ENCODE results near the gene APOL6. TPM values are rescaled to one million over a fixed set of nuclear protein-coding genes. Genes with fewer than 3 reads are reported as not detected.

Gene APOL6
- polyA plus RNA-seq, 1 donor (not counting 4 experiments of a cell fraction or from before 2014, with no cell fraction given): 4.2 TPM

DNA sequence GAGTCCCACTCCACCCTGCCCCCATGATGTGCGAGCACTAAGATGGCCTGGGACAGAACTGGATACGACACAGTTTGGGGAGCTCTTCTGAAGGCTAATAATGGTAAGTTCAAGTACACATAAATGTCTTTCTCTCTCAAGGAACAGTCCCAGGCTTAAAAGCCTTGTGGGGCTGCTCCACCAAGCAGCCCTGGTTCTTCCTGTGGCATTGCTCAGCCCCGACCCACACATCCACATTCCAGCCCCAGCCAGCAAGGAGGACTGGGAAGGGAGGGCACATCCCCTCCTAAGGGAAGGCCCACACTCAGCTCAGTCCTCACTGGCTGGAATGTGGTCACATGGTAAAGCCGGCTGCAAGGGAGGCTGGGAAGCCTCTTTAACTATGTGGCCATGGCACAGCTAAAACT, 17.9 kb upstream of the APOL6 start:
- H3K27me3 ChIP-seq (ENCODE audit: control insufficient read depth, extremely low read depth, insufficient read depth, low read length): no peaks in the 10 kb centered on the region
- H2AFZ ChIP-seq (ENCODE audit: control insufficient read depth, low read length): no peak overlapping the region
- peak overlapping the region; percentile 32 for H3K27ac ChIP-seq (ENCODE audit: control insufficient read depth, insufficient read depth, low read length)
- no peak overlapping the region for H3K4me2 ChIP-seq (ENCODE audit: control insufficient read depth, extremely low read depth, insufficient read depth, low read depth, low read length)
- H3K36me3 ChIP-seq (ENCODE audit: control insufficient read depth in 2 of 2, extremely low read depth in 1 of 2, insufficient read depth in 2 of 2, low read length in 2 of 2): no peaks in the 10 kb centered on the region
- H3K9me3 ChIP-seq (ENCODE audit: control insufficient read depth, low read depth, low read length): no peaks in the 10 kb centered on the region
- no peak overlapping the region for H3K9ac ChIP-seq (ENCODE audit: control insufficient read depth, extremely low read depth, insufficient read depth, low read length)
- no peaks in the 10 kb centered on the region for H3K79me2 ChIP-seq (ENCODE audit: control insufficient read depth, insufficient read depth, low read length)
- H3K4me1 ChIP-seq (ENCODE audit: control insufficient read depth, extremely low read depth, insufficient read depth, low read length): peaks cover 24% of the 10 kb centered on the region
- dilution Hi-C loops (cut with MboI; ENCODE audit: extremely low pct_ligation_motif_present, low sequenced_read_pairs): no loop called here
- H3K9me1 ChIP-seq (ENCODE audit: control insufficient read depth, extremely low read depth, insufficient read depth, low read length): no peaks in the 10 kb centered on the region
- no peak for FAIRE-seq
- peak; percentile 28 for DNase-seq (ENCODE audit: low read depth, low spot score)
- no peak overlapping the region for H3K4me3 ChIP-seq (ENCODE audit: control insufficient read depth in 2 of 3, extremely low read depth in 1 of 3, insufficient read depth in 2 of 3, low read depth in 1 of 3, low read length in 3 of 3)
- H4K20me1 ChIP-seq (ENCODE audit: control insufficient read depth, extremely low read depth, insufficient read depth, low read length): no peaks in the 10 kb centered on the region
- no peak for TF ChIP-seq EZH2 (IDR thresholded peaks at IDR 0.05; ENCODE audit: low read length)
- no peak for TF ChIP-seq CTCF (optimal IDR thresholded peaks at IDR 0.05 in 1 of 3, IDR thresholded peaks at IDR 0.05 in 1 of 3, conservative IDR thresholded peaks at IDR 0.05 in 1 of 3; ENCODE audit: extremely low read depth in 1 of 3, insufficient read depth in 2 of 3, low read length in 3 of 3)

DNA sequence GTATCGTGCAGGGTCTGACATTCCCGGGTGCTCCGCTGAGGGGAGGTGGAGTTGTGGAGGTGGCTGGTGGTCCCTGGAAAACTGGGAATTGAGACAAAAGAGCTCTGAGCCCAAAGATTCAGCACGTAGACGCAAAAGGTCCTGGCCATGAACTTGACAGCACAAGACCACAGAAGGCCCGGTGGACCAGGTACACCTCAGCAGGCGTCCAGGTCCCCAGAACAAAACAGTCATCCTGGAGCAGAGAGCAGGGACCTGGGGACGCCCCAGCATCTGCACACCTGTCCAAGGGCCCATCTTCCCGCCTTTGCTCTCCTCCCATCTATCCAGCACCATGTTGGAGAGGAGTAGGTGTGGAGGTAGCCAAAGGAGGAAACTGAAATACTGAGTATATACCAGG, 17.4 kb upstream of the APOL6 start:
- Histone ChIP-seq H3K27ac (ENCODE audit: control insufficient read depth, insufficient read depth, low read length) (no peak overlapping the region), H3K9ac (ENCODE audit: control insufficient read depth, extremely low read depth, insufficient read depth, low read length) (no peak overlapping the region), H3K79me2 (ENCODE audit: control insufficient read depth, insufficient read depth, low read length) (no peaks in the 10 kb centered on the region), H3K36me3 (ENCODE audit: control insufficient read depth in 2 of 2, extremely low read depth in 1 of 2, insufficient read depth in 2 of 2, low read length in 2 of 2) (no peaks in the 10 kb centered on the region), H3K4me2 (ENCODE audit: control insufficient read depth, extremely low read depth, insufficient read depth, low read depth, low read length) (no peak overlapping the region), H4K20me1 (ENCODE audit: control insufficient read depth, extremely low read depth, insufficient read depth, low read length) (no peaks in the 10 kb centered on the region), H2AFZ (ENCODE audit: control insufficient read depth, low read length) (no peak overlapping the region), H3K9me1 (ENCODE audit: control insufficient read depth, extremely low read depth, insufficient read depth, low read length) (no peaks in the 10 kb centered on the region), H3K9me3 (ENCODE audit: control insufficient read depth, low read depth, low read length) (no peaks in the 10 kb centered on the region), H3K4me1 (ENCODE audit: control insufficient read depth, extremely low read depth, insufficient read depth, low read length) (peaks cover 24% of the 10 kb centered on the region), H3K27me3 (ENCODE audit: control insufficient read depth, extremely low read depth, insufficient read depth, low read length) (no peaks in the 10 kb centered on the region), H3K4me3 (ENCODE audit: control insufficient read depth in 2 of 3, extremely low read depth in 1 of 3, insufficient read depth in 2 of 3, low read depth in 1 of 3, low read length in 3 of 3) (no peak overlapping the region)
- DNase-seq (ENCODE audit: low read depth, low spot score) (no peak), FAIRE-seq (no peak)
- dilution Hi-C loops (cut with MboI; ENCODE audit: extremely low pct_ligation_motif_present, low sequenced_read_pairs): no loop called here
- TF ChIP-seq EZH2 (IDR thresholded peaks at IDR 0.05; ENCODE audit: low read length) (no peak), CTCF (optimal IDR thresholded peaks at IDR 0.05 in 1 of 3, IDR thresholded peaks at IDR 0.05 in 1 of 3, conservative IDR thresholded peaks at IDR 0.05 in 1 of 3; ENCODE audit: extremely low read depth in 1 of 3, insufficient read depth in 2 of 3, low read length in 3 of 3) (no peak)

Data from keratinocyte (primary cell).